Hepatocyte (in vitro differentiated cells): ENCODE results near the gene SSBP2.

ENCODE experiments used
- EZH2 ChIP-seq: fragments of 200-600 bp; sonication (generic); IDR thresholded peaks from 2 replicates; pipeline ENCODE4 v1.6.1; 2016; ENCODE audit warnings: antibody characterized with exemption, mild to moderate bottlenecking, borderline replicate concordance
- TF ChIP-seq, protein P1 (sequence below): fragments of 200-600 bp; sonication (generic); IDR thresholded peaks from 2 replicates; pipeline ENCODE4 v1.5.1; 2016; ENCODE audit warnings: antibody characterized with exemption, mild to moderate bottlenecking; ENCODE audit not compliant: poor library complexity

DNA sequence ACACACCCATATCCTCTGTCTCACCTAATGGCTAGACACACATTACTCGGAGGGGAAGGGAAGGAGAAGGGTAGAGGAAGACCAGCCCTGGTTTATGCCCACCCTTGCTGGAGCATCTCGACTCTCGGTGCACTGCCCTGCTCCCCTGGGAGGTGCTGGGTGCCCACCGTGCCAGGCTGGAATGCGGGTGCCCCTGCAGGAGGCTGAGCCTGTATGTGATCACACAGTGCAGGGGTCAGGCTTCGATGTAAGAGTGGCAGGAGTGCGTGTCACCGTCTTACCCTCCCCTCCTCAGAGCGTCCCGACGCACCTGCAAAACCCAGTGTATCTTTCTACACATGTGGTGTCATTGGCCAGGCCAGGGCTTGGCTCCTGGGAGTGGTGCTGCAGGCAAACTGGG lies 349.6 kb downstream of the SSBP2 start:
- TF ChIP-seq, protein P1, sequence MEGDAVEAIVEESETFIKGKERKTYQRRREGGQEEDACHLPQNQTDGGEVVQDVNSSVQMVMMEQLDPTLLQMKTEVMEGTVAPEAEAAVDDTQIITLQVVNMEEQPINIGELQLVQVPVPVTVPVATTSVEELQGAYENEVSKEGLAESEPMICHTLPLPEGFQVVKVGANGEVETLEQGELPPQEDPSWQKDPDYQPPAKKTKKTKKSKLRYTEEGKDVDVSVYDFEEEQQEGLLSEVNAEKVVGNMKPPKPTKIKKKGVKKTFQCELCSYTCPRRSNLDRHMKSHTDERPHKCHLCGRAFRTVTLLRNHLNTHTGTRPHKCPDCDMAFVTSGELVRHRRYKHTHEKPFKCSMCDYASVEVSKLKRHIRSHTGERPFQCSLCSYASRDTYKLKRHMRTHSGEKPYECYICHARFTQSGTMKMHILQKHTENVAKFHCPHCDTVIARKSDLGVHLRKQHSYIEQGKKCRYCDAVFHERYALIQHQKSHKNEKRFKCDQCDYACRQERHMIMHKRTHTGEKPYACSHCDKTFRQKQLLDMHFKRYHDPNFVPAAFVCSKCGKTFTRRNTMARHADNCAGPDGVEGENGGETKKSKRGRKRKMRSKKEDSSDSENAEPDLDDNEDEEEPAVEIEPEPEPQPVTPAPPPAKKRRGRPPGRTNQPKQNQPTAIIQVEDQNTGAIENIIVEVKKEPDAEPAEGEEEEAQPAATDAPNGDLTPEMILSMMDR, result no peak
- TF ChIP-seq EZH2, result no peak
